Forelimb muscle (tissue), 1 donor: ENCODE measurements around the gene KIAA0232. TPM values are rescaled to one million over a fixed set of nuclear protein-coding genes. Genes with fewer than 3 reads are reported as not detected.

Source experiments
- DNase-seq: peaks from one replicate; pipeline ENCODE4 v3.0.0-alpha.2; 2013; ENCODE audit warnings: low read depth
- polyA plus RNA-seq: library from polyadenylated mRNA; unstranded; fragments of 120-200 nt; gene quantifications from one replicate; pipeline ENCODE4 v1.2.1, GENCODE V29; 2013; ENCODE audit not compliant: insufficient read length

KIAA0232 gene
- polyA plus RNA-seq, 1 donor: 21.3 TPM

GRCh38 chr4:6916587-6917460 lies 134.3 kb downstream of the KIAA0232 start:
- DNase-seq: no peak

GRCh38 chr4:6917461-6918271 lies 135.1 kb downstream of the KIAA0232 start:
- DNase-seq: no peak

- no peak for DNase-seq
Observed at GRCh38 chr4:6918338-6918737, 135.8 kb downstream of the KIAA0232 start.

GRCh38 chr4:6920171-6920570 lies 137.6 kb downstream of the KIAA0232 start:
- no peak for DNase-seq

GRCh38 chr4:6923507-6923906 lies 141.0 kb downstream of the KIAA0232 start:
- no peak for DNase-seq

GRCh38 chr4:6924361-6924779 lies 141.8 kb downstream of the KIAA0232 start:
- no peak for DNase-seq

GRCh38 chr4:6925357-6925836 lies 142.9 kb downstream of the KIAA0232 start:
- no peak for DNase-seq

GRCh38 chr4:6926081-6926480 lies 143.6 kb downstream of the KIAA0232 start:
- DNase-seq: no peak

- DNase-seq: no peak
Observed at GRCh38 chr4:6926681-6927478, 144.4 kb downstream of the KIAA0232 start.

- no peak for DNase-seq
Observed at GRCh38 chr4:6928081-6928480, 145.6 kb downstream of the KIAA0232 start.

- no peak for DNase-seq
Observed at GRCh38 chr4:6929339-6929811, 146.8 kb downstream of the KIAA0232 start.

- no peak for DNase-seq
Observed at GRCh38 chr4:6929812-6930464, 147.4 kb downstream of the KIAA0232 start.

- DNase-seq: no peak
Observed at GRCh38 chr4:6932475-6932874, 149.9 kb downstream of the KIAA0232 start.

GRCh38 chr4:6932918-6933317 lies 150.4 kb downstream of the KIAA0232 start:
- DNase-seq: no peak

Other genes with a start within 250 kb of the KIAA0232 start
- 5.6 TPM for gene MAN2B2, start 207.5 kb upstream of the KIAA0232 start, polyA plus RNA-seq
- gene MRFAP1, start 142.0 kb upstream of the KIAA0232 start, polyA plus RNA-seq: 229 TPM
- gene S100P, start 88.8 kb upstream of the KIAA0232 start, polyA plus RNA-seq: 0.67 TPM
- 50.2 TPM for gene MRFAP1L1, start 72.9 kb upstream of the KIAA0232 start, polyA plus RNA-seq
- gene BLOC1S4, start 66.6 kb upstream of the KIAA0232 start, polyA plus RNA-seq: 8.5 TPM
- gene TBC1D14, start 127.1 kb downstream of the KIAA0232 start, polyA plus RNA-seq: 37.0 TPM